ENCODE results near the gene SYNE1. TPM values are rescaled to one million over a fixed set of nuclear protein-coding genes. Genes with fewer than 3 reads are reported as not detected.

Gene SYNE1
- total RNA-seq, 6 donors from 2014 or later, result 160 to 859 (median 490) TPM

- H3K36me3 ChIP-seq, result no peaks in the 10 kb centered on the region
- H3K27ac ChIP-seq, result no peak overlapping the region
- WGBS, 2 donors, result 74 to 77% methylated on average over 4 of the region's 4 CpGs
- no peaks in the 10 kb centered on the region for H3K9me3 ChIP-seq
- no peaks in the 10 kb centered on the region for H3K27me3 ChIP-seq
- H3K4me1 ChIP-seq, result peaks cover 0 to 11% (median 7%) of the 10 kb centered on the region in 4 donors
- peak in 2 of 6 experiments; percentile 22 to 23 for TF ChIP-seq CTCF (IDR thresholded peaks at IDR 0.05)
- TF ChIP-seq POLR2A (IDR thresholded peaks at IDR 0.05), result no peak
- TF ChIP-seq POLR2AphosphoS5 (IDR thresholded peaks at IDR 0.05), result no peak
- ATAC-seq (ENCODE audit: low FRiP score in 2 of 2) (no peak), DNase-seq (no peak)
- H3K4me3 ChIP-seq, result no peak overlapping the region
Measured at GRCh38 chr6:152595499-152595898, 41.7 kb downstream of the SYNE1 start.

- H3K4me3 ChIP-seq, result no peak overlapping the region
- peaks cover 0 to 11% (median 7%) of the 10 kb centered on the region in 4 donors for H3K4me1 ChIP-seq
- H3K36me3 ChIP-seq, result no peaks in the 10 kb centered on the region
- no peak for TF ChIP-seq EP300 (IDR thresholded peaks at IDR 0.05)
- no peak for TF ChIP-seq POLR2A (IDR thresholded peaks at IDR 0.05)
- no peak for TF ChIP-seq CTCF (IDR thresholded peaks at IDR 0.05)
- TF ChIP-seq POLR2AphosphoS5 (IDR thresholded peaks at IDR 0.05), result no peak
- 50 to 53% methylated on average over 1 of the region's 1 CpG for WGBS, 2 donors
- ATAC-seq (ENCODE audit: low FRiP score in 2 of 2) (no peak), DNase-seq (no peak)
- H3K27me3 ChIP-seq, result no peaks in the 10 kb centered on the region
- no peaks in the 10 kb centered on the region for H3K9me3 ChIP-seq
- no peak overlapping the region for H3K27ac ChIP-seq
Measured at GRCh38 chr6:152594701-152595100, 42.5 kb downstream of the SYNE1 start.

GRCh38 chr6:152588456-152588855 lies 48.7 kb downstream of the SYNE1 start:
- Histone ChIP-seq H3K27ac (peak overlapping the region in 2 of 4 donors; percentile 3 to 35), H3K36me3 (no peaks in the 10 kb centered on the region), H3K27me3 (no peaks in the 10 kb centered on the region), H3K4me1 (peaks cover 0 to 2% (median 0%) of the 10 kb centered on the region in 4 donors), H3K9me3 (no peaks in the 10 kb centered on the region), H3K4me3 (no peak overlapping the region)
- 78 to 86% methylated on average over 1 of the region's 1 CpG for WGBS, 2 donors
- DNase-seq (no peak), ATAC-seq (ENCODE audit: low FRiP score in 2 of 2) (no peak)
- TF ChIP-seq POLR2AphosphoS5 (IDR thresholded peaks at IDR 0.05) (no peak), POLR2A (IDR thresholded peaks at IDR 0.05) (no peak), EP300 (IDR thresholded peaks at IDR 0.05) (no peak), CTCF (IDR thresholded peaks at IDR 0.05) (no peak)

GRCh38 chr6:152587473-152587872 lies 49.7 kb downstream of the SYNE1 start:
- DNase-seq (no peak), ATAC-seq (ENCODE audit: low FRiP score in 2 of 2) (peak in 1 of 2 donors; percentile 46)
- Histone ChIP-seq H3K36me3 (no peaks in the 10 kb centered on the region), H3K4me1 (peaks cover 0 to 2% (median 0%) of the 10 kb centered on the region in 4 donors), H3K4me3 (no peak overlapping the region), H3K9me3 (no peaks in the 10 kb centered on the region), H3K27me3 (no peaks in the 10 kb centered on the region), H3K27ac (peak overlapping the region in 1 of 4 donors; percentile 52)
- TF ChIP-seq CTCF (IDR thresholded peaks at IDR 0.05) (no peak), POLR2AphosphoS5 (IDR thresholded peaks at IDR 0.05) (no peak), EP300 (IDR thresholded peaks at IDR 0.05) (no peak), POLR2A (IDR thresholded peaks at IDR 0.05) (no peak)
- WGBS, 2 donors, result 74 to 76% methylated on average over 1 of the region's 1 CpG

- H3K36me3 ChIP-seq, result no peaks in the 10 kb centered on the region
- no peak for DNase-seq
- H3K27me3 ChIP-seq, result no peaks in the 10 kb centered on the region
- no peak overlapping the region for H3K4me3 ChIP-seq
- 82 to 89% methylated on average over 3 of the region's 3 CpGs for WGBS, 2 donors
- no peak overlapping the region for H3K27ac ChIP-seq
- H3K9me3 ChIP-seq, result no peaks in the 10 kb centered on the region
- H3K4me1 ChIP-seq, result no peaks in the 10 kb centered on the region
- TF ChIP-seq EP300 (IDR thresholded peaks at IDR 0.05) (no peak), POLR2A (IDR thresholded peaks at IDR 0.05) (no peak), CTCF (IDR thresholded peaks at IDR 0.05) (no peak), POLR2AphosphoS5 (IDR thresholded peaks at IDR 0.05) (no peak)
- no peak for ATAC-seq (ENCODE audit: low FRiP score in 2 of 2)
Measured at GRCh38 chr6:152585236-152585635, 51.9 kb downstream of the SYNE1 start.

Measured in upper lobe of left lung (tissue), 6 donors.